ENCODE results near the gene LACRT. TPM values are rescaled to one million over a fixed set of nuclear protein-coding genes. Genes with fewer than 3 reads are reported as not detected.

LACRT gene
- total and polyA plus RNA-seq, 2 donors (not counting 3 experiments of a cell fraction or from before 2014, with no cell fraction given), result not detected

DNA sequence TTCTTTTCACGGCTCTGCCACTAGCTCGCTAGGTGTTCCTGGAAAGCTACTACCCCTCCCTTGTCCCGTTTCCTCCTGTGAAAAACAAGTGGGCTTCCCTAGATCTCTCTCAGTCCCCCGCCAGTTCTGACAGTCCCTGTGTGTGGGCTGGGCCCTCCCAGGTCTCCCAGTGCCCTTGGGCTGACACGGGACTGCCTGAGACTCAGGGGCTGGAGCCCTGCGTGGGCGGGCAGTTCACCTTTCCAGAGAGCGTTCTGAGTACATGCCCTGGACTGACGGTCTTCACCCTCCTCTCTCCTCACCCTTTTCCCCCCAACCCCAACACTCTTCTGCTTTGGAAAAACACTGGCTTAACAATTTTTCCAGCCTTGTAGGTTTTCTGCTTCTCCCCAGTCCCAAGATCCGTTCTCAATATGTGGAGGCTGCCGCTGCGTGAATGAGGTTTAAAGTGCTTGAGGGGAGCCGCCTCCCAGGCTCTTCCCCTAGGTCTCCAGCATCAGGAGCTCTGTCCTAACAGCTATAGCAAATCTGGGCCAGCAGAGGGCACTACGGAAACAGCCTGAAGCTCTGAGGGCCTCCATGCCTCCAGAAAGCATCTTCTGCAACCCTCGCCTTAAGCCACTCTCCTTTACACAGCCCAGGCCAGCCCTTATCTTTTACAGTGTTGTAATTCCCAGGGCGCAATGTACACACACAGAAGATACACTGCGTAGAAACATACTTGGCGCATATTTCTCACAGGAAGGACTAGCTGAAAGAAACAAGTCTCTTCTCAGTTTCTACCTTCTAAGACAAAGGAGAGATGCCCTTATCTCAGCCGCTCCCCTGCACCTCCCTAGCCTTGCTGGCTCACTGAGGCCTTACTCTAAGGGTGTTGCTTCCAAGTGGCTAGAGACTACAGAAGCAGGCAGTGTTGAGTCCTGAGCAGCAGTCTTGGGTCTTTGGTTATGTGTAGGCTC is 23.9 kb upstream of the LACRT start:
- H3K79me2 ChIP-seq (ENCODE audit: control insufficient read depth, insufficient read depth, low read length), result no peaks in the 10 kb centered on the region
- H3K27me3 ChIP-seq (ENCODE audit: control insufficient read depth in 2 of 2, insufficient read depth in 2 of 2, low read length in 2 of 2), result no peaks in the 10 kb centered on the region
- no peaks in the 10 kb centered on the region for H3K36me3 ChIP-seq (ENCODE audit: control insufficient read depth in 2 of 2, extremely low read depth in 1 of 2, insufficient read depth in 2 of 2, low read length in 2 of 2)
- no peak overlapping the region for H3K4me2 ChIP-seq (ENCODE audit: insufficient read depth, low read length)
- no peak overlapping the region for H3K4me3 ChIP-seq (replicated peaks in 1 of 3; ENCODE audit: insufficient read depth in 1 of 3, low read depth in 1 of 3, low read length in 3 of 3)
- no peak overlapping the region for H3K9ac ChIP-seq (replicated peaks; ENCODE audit: extremely low read depth, insufficient read depth, low read length)
- no peaks in the 10 kb centered on the region for H3K9me3 ChIP-seq (replicated peaks; ENCODE audit: control insufficient read depth, insufficient read depth, low read length)
- ChIA-PET POLR2A (no interaction called here), CTCF (interaction anchor here (0.6 to 1.5 kb wide), 14 partner anchors 9 to 939 kb away, joined by 3 to 8 read pairs (median 4); no protein-coding TSS in a partner anchor)
- TF ChIP-seq CTCF (IDR thresholded peaks at IDR 0.05; ENCODE audit: extremely low read depth in 1 of 2, insufficient read depth in 1 of 2, low read depth in 1 of 2, low read length in 2 of 2) (peak; percentile 51 to 72), POLR2AphosphoS5 (IDR thresholded peaks at IDR 0.05; ENCODE audit: insufficient read depth, low read depth, low read length) (no peak)
- H2AFZ ChIP-seq (ENCODE audit: low read depth, low read length), result no peak overlapping the region
- no TSS peak for BruUV-seq (replicated peaks)
- intact Hi-C loops (cut with micrococcal nuclease) (no loop called here), dilution Hi-C loops (cut with MboI; ENCODE audit: extremely low pct_ligation_motif_present, low sequenced_read_pairs) (no loop called here)
- FAIRE-seq (peak; percentile 68), DNase-seq (ENCODE audit: low read depth, low spot score) (peak; percentile 26)
- no peak overlapping the region for H3K27ac ChIP-seq (ENCODE audit: insufficient read depth, low read depth, low read length)
- H4K20me1 ChIP-seq (replicated peaks; ENCODE audit: control insufficient read depth, extremely low read depth, insufficient read depth, low read length), result no peaks in the 10 kb centered on the region
- H3K4me1 ChIP-seq (ENCODE audit: control insufficient read depth, extremely low read depth, insufficient read depth, low read length), result no peaks in the 10 kb centered on the region
- no peaks in the 10 kb centered on the region for H3K9me1 ChIP-seq (replicated peaks; ENCODE audit: control insufficient read depth, extremely low read depth, insufficient read depth, low read length)

- DNase-seq (ENCODE audit: low read depth, low spot score) (no peak), FAIRE-seq (no peak)
- TF ChIP-seq MYC (IDR thresholded peaks at IDR 0.05; ENCODE audit: low read depth, low read length) (no peak), GATA2 (IDR thresholded peaks at IDR 0.05; ENCODE audit: insufficient read depth, insufficient read length, low read depth, low read length) (no peak), CTCF (IDR thresholded peaks at IDR 0.05; ENCODE audit: extremely low read depth in 1 of 2, insufficient read depth in 1 of 2, low read depth in 1 of 2, low read length in 2 of 2) (no peak), POLR2A (IDR thresholded peaks at IDR 0.05; ENCODE audit: low read depth, low read length) (no peak), FOS (IDR thresholded peaks at IDR 0.05; ENCODE audit: borderline replicate concordance, insufficient read depth, low read length) (no peak), EZH2 (IDR thresholded peaks at IDR 0.05; ENCODE audit: borderline replicate concordance, low read depth, low read length, severe bottlenecking) (no peak), POLR2AphosphoS5 (IDR thresholded peaks at IDR 0.05; ENCODE audit: insufficient read depth, low read depth, low read length) (no peak), JUN (IDR thresholded peaks at IDR 0.05; ENCODE audit: borderline replicate concordance, insufficient read depth, insufficient read length, low read depth) (no peak)
- TF ChIP-seq, protein P1, sequence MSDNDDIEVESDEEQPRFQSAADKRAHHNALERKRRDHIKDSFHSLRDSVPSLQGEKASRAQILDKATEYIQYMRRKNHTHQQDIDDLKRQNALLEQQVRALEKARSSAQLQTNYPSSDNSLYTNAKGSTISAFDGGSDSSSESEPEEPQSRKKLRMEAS (IDR thresholded peaks at IDR 0.05; ENCODE audit: insufficient read depth, insufficient read length), result no peak
- no peak overlapping the region for H3K4me2 ChIP-seq (ENCODE audit: insufficient read depth, low read length)
- no peaks in the 10 kb centered on the region for H3K27me3 ChIP-seq (ENCODE audit: control insufficient read depth in 2 of 2, insufficient read depth in 2 of 2, low read length in 2 of 2)
- CTCF ChIA-PET, result no interaction called here
- no TSS peak for BruUV-seq (replicated peaks)
- intact Hi-C loops (cut with micrococcal nuclease) (no loop called here), dilution Hi-C loops (cut with MboI; ENCODE audit: extremely low pct_ligation_motif_present, low sequenced_read_pairs) (no loop called here)
- H2AFZ ChIP-seq (ENCODE audit: low read depth, low read length), result no peak overlapping the region
- no peaks in the 10 kb centered on the region for H3K36me3 ChIP-seq (ENCODE audit: control insufficient read depth in 2 of 2, extremely low read depth in 1 of 2, insufficient read depth in 2 of 2, low read length in 2 of 2)
- no peaks in the 10 kb centered on the region for H3K79me2 ChIP-seq (ENCODE audit: control insufficient read depth, insufficient read depth, low read length)
- POLR2A ChIA-PET, result no interaction called here
- no peaks in the 10 kb centered on the region for H3K9me3 ChIP-seq (replicated peaks; ENCODE audit: control insufficient read depth, insufficient read depth, low read length)
- no peak overlapping the region for H3K4me3 ChIP-seq (replicated peaks in 1 of 3; ENCODE audit: insufficient read depth in 1 of 3, low read depth in 1 of 3, low read length in 3 of 3)
- H4K20me1 ChIP-seq (replicated peaks; ENCODE audit: control insufficient read depth, extremely low read depth, insufficient read depth, low read length), result no peaks in the 10 kb centered on the region
- H3K27ac ChIP-seq (ENCODE audit: insufficient read depth, low read depth, low read length), result no peak overlapping the region
- H3K4me1 ChIP-seq (ENCODE audit: control insufficient read depth, extremely low read depth, insufficient read depth, low read length), result no peaks in the 10 kb centered on the region
- H3K9me1 ChIP-seq (replicated peaks; ENCODE audit: control insufficient read depth, extremely low read depth, insufficient read depth, low read length), result no peaks in the 10 kb centered on the region
- no peak overlapping the region for H3K9ac ChIP-seq (replicated peaks; ENCODE audit: extremely low read depth, insufficient read depth, low read length)
These were observed 22.5 kb upstream of the LACRT start for GRCh38 chr12:54657105-54657607.

All from endothelial cell of umbilical vein (primary cell).